ENCODE measurements around the gene BLOC1S3.

The BLOC1S3 gene

DNA sequence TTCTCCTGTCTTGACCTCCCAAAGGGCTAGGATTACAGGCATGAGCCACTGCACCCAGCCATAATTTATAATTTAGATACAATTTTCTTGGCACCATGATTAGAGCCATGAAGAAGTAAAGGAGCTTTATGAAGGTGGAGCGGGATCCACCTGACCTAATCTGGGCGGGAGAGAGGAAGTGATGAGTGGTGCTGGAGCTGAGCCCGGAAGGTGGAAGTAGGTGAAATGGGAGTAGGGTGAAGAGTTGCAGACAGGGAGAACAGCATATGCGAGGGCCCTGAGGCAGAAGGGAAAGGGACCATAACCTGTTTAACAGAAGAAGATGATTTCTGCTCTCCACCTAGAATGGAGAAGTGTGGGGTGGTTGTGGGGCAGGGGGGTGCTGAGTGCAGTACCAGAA, 4.2 kb downstream of the BLOC1S3 start:
- no peak for DNase-seq (ENCODE audit: low read depth in 2 of 2)

DNA sequence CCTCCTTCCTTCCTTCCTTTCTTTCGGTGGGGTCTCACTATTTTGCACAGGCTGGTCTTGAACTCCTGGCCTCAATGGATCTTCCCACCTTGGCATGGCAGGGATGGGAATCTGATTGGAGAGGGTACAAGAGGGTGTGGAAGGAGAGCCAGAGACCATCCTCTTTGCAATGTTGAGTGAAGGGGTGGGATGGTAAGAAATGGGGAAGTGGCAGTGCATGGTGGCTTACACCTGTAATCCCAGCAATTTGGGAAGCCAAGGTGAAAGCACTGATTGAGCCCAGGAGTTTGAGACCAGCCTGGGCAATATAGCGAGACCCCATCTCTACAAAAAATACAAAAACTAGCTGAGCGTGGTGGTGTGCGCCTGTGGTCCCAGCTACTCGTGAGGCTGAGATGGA, 5.5 kb downstream of the BLOC1S3 start:
- no peak for DNase-seq (ENCODE audit: low read depth in 2 of 2)

DNA sequence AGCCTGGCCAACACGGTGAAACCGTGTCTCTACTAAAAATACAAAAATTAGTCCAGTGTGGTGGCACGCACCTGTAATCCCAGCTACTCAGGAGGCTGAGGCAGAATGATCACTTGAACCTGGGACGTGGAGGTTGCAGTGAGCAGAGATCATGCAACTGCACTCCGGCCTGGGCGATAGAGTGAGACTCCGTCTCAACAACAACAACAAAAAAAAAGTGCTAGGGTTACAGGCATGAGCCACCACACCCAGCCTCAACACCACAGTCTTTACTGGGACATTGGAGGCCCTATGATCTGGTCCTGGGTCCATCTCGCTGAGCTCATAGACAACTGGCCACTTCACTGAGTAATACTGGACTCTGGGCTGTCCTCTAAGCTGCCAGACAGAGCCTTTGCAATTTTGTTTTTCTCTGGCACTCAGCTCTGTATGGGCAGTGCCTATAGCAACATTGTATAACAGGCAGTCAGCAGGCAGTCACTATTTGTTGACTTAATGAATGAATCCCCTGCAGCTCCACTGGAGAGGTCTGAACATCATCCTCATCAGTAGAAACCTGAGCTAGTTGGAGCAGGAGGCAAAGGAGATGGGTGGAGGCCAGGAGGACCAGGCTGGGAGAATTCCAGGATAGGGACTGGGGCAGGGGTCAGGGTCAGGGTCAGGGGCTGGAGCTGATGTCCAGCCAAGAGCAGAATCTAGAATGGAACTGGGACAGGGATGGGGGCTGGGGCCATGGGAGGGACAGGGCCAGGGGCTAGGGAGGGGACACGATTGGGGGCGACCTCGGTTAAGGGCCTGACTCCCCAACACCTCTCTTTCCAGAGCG, 8.1 kb downstream of the BLOC1S3 start:
- DNase-seq (ENCODE audit: low read depth in 2 of 2): no peak

DNA sequence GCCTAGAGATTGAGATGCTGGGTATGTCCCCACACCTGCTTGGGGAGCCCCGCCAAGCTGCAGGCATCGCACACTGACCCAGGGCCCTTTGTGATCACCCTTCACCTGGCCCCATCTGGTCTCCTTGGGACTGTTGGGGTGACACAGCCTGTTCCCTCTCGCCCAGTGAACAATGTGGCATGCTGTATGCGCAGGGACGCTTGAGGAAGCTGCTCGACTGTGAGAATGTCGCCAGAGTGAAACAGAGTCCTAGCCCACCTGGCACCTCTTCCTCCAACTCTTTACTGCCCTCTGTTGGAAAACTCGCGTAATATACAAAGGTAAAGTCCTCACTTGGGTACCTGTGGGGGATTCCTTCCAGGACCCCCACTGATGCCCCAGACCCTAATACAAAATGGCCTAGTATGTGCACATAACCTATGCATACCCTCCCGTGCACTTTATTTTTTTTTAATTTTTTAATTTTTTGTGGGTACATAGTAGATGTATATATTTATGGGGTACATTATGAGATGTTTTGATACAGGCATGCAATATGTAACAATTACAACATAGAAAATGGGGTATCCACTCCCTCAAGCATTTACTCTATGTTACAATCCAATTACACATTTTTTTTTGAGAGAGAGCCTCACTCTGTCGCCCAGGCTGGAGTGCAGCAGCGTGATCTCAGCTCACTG, 9.0 kb downstream of the BLOC1S3 start:
- DNase-seq (ENCODE audit: low read depth in 2 of 2): no peak

DNA sequence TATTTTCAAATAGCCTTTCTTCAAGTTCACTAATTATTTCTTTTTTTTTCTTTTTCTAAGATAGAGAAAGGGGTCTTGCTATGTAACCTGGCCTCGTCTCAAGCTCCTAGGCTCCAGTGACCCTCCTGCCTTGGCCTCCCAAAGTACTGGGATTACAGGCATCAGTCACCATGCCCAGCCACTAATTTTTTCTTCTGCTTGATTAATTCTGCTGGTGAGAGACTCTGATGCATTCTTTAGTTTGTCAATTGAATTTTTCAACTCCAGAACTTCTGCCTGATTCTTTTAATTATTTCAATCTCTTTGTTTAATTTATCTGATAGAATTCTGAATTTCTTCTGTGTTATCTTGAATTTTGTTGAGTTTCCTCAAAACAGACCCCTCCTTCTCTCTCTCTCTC, 11.4 kb downstream of the BLOC1S3 start:
- no peak for DNase-seq (ENCODE audit: low read depth in 2 of 2)

DNA sequence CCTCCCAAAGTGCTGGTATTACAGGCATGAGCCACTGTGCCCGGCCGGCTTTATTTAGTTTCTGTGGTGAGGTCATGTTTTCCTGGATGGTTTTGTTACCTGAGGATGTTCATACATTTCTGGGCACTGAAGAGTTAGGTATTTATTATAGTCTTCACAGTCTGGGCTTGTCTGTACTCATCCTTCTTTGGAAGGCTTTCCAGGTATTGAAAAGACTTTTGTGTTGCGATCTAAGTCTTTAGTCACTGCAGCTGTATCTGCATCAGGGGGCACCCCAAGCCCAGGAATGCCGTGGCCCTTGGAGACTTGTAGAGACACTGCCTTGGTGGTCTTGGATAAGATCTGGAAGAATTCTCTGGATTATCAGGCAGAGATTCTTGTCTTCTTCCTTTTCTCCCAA, 12.8 kb downstream of the BLOC1S3 start:
- no peak for DNase-seq (ENCODE audit: low read depth in 2 of 2)

DNA sequence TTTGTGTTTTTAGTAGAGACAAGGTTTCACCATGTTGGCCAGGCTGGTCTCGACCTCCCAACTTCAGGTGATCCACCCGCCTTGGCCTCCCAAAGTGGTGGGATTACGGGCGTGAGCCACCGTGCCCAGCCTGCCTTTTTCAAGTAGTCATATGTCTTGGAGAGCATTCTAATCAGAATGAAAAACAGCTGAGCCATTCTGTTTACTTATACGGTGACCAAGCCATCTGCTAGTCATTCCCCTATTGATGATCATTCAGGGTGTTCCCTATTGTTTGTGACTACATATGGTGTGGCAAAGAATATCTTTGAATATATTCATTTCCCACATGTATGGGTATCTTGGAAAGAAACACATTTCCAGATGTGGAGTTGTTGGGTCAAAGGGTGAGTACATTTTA, 17.2 kb downstream of the BLOC1S3 start:
- DNase-seq (ENCODE audit: low read depth in 2 of 2): no peak

DNA sequence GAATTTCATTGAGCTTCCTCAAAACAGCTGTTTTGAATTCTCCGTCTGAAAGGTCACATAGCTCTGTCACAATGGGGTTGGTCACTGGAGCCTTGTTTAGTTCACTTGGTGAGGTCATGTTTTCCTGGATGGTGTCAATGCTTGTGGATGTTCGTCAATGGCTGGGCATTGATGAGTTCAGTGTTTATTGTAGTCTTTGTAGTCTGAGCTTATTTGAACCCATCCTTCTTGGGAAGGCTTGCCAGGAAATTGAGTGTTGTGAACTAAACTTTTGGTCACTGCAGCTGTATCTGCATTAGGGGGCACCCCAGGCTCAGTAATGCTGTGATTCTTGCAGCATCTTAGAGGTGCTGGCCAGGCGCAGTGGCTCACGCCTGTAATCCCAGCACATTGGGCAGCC, 22.0 kb downstream of the BLOC1S3 start:
- no peak for DNase-seq (ENCODE audit: low read depth in 2 of 2)

DNA sequence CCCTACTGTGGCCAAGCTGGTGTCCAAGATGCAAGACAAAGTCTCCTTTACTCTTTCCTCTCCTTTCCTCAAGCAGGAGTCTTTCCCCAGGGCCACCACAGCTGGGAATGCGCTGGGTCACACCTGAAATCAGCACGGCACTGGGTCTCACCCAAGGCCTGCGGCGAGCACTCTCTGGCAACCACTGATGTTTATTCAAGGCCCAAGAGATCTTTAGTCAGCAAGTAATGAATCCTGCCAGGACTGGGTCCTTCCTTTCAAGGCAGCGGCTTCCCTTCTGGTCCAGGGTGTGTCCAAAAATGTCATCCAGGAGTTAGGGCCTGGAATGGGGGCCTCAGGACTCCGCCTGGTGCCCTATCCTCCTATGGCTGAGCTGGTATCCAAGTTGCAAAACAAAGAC, 24.1 kb downstream of the BLOC1S3 start:
- no peak for DNase-seq (ENCODE audit: low read depth in 2 of 2)

DNA sequence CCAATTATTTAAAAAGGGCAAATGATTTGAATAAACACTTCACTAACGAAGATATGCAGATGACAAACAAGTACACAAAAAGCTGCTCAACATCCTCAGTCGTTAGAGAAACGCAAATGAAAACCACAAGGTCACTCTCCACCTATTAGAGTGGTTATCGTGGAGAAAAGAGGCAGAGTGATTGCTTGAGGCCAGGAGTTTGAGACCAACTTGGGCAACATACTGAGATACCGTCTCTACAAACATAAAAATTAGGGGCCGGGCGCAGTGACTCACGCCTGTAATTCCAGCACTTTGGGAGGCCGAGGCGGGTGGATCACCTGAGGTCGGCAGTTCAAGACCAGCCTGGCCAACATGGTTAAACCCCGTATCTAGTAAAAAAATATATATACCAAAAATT, 27.2 kb downstream of the BLOC1S3 start:
- no peak for DNase-seq (ENCODE audit: low read depth in 2 of 2)

DNA sequence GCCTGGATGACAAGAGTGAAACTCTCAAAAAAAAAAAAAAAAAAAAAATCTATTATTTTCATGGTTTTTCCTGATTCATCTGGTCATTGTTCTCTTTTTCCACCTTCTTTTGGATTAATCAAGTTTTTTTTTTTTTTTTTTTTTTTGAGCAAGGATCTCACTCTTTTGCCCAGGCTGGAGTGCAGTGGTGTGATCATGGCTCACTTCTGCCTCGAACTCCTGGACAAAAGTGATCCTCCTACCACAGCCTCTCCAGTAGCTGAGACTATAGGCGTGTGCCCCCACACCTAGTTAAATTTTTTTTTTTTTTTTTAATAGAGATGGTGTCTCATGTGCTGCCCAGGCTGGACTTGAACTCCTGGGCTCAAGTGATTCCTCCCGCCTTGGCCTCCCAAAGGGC, 27.7 kb downstream of the BLOC1S3 start:
- DNase-seq (ENCODE audit: low read depth in 2 of 2): no peak

DNA sequence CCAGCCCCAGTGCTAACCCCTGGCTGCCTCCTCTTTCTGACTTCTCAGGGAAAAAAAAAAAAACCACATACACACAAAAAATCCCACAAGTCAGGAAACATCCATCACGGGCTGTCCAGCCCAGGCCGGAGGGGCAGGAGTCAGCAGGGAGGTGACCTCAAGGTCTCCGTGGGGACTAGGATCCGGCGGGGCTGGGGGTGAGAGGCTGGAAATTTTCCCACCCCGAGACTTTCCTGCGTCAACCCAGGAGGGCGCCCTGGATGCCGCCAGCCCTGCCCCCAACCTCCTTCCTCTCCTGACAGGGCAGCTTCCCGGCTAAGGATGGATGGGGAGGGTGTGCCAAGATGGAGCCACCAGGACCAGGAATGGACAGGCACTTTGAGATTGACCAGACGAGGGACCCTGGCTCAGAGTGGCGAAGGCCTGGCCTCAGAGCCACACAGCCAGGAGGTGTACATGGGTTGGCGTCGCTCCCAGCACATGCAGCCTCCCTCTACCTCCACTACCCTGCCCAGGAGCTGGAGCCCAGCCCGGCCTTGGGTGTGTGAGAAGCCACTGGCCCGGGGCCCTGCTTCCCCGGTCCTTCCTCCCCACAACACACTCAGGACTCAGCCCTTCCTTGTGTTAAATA, 33.3 kb downstream of the BLOC1S3 start:
- DNase-seq (ENCODE audit: low read depth in 2 of 2): no peak

DNA sequence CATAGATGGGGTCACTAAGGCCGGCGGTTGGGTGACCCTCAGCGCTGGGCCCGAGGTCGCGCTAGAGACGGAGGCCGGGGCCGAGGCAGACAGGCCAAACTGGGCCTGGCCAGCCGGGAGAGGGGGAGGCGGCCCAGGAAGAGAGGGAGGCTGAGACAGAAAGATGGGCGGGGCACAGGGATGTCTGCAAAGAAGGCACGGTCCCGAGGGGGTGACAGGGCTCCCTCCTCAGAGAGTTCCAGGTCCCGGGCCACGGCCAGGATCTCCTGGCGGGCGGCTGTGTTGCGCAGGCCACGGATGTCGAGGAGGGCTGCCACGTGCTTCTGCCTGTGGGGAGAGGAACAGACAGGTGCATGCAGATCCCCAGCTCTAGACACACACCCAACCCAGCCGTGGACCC, 34.4 kb downstream of the BLOC1S3 start:
- DNase-seq (ENCODE audit: low read depth in 2 of 2): no peak

DNA sequence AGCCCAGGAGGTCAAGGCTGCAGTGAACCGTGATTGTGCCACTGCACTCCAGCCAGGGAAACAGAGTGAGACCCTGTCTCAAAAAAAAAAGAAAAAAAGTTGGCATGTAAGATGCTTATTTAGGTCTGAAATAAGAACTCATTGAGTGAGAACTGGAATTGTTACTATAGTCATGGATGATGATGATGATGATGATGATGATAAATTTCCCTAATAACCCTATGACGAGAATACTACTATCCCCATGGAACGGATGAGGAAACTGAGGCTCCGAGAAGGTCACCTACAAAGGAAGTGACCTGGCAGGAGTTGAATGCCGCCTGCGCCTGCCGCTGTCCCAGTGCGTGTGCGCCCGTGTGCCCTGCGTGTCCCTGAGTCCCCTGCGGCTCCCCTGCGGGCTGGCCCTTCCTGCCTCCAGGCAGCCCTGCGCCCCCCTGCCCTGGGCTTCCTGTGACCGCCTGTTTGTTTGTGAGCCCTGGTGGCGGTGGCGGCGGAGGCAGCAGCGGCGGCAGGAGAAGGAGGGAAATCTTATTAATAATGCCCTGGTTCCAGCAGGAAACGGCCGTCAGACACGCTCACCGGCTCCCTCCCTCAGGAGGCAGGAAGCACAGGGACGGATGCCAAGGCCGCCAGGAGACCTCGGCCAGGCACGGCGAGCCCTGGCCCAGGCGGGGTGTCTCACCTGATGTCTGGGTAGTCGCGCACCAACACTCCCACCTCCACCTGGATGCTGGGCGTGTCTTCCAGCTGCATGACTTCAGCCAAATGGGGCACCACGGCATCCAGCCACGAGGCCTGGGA, 37.0 kb downstream of the BLOC1S3 start:
- no peak for DNase-seq (ENCODE audit: low read depth in 2 of 2)

DNA sequence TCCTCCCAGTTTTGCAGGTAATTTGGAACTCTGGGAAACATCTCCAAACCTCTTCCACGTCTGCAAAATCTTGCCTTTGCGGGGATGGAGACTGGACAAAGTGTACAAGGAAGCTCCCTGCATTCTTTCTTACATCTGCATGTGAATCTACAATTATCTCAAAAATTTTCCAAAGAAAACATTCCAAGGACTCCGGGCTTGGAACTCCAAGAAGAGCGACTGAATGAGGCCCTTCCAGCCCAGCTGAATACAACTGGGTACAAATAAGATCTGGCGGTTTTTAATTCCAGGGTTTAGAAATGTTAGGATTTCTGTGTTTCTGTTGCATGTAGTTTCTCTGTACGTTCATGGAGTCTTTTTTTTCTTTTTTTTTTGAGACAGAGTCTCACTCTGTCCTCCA, 38.1 kb downstream of the BLOC1S3 start:
- no peak for DNase-seq (ENCODE audit: low read depth in 2 of 2)

DNA sequence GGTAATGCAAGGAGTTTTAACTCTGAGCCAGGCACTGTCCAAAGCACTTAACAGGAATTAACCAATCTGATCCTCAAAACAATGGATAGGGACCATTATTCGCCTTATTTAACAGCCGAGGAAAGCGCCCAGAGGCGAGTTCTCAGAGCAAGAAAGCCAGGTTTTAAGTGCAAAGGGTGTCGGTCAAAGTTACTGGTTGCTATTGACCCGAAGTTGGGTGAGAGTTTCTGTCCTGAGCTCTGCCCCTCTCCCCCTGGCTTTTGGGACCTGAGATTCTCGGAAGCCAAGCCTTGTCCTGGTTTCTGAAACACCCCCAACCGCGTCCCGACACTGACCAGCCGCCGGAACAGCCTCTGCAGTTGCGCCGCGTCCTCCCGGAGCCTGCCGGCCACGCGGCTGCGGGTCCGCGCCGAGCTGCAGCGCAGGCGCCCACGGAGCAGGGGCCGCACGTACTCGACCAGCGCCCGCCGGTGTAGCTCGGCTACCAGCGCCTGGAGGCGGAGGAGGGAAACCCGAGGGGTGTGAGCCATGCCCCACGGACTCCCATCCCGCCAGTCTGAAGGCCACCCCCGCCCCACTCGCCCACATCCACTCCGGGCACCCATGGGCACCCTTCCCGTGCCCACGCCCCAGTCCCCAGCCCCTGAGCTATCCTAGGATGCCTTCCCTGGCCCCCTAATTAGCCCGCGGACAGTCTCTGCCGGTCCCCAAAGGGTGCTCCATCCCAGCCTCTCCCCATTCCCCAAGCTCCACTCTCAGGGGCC, 38.8 kb downstream of the BLOC1S3 start:
- DNase-seq (ENCODE audit: low read depth in 2 of 2): no peak

DNA sequence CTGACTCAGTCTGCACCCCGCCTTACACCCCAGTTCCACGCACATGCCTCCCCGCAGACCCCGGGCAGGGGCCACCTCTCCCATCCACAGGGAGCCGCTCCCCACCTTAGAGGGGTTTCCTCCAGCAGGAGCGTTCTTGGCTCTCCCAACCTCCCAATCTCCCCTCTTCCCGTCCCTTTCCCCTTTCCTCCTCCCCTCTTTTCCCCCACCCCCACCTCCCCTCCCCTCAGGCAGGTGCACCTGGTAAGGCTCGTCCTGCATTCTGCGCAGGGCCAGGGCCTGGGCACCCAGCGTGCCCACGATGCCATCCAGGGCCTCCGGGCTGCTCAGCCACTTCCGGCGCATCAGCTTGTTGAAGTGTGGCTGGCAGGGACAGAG, 39.4 kb downstream of the BLOC1S3 start:
- no peak for DNase-seq (ENCODE audit: low read depth in 2 of 2)

DNA sequence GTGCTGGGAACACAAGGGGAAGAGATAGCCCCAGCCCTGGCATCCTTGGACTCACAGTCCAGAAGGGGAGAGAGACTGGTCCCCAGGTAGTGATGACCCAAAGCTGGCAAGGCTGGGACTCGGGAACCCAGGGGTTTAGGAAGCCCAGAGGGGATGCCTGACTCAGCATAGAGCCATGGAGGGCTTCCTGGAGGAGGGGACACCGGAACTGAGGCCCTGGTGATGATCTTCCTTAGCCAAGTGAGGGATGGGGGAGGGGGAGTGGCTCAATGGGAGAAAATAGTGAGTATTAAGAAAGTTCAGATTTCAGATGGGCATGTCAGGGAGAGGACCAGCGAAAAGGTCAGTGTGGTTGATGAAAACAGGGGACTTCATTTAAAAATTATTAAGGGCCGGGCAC, 39.8 kb downstream of the BLOC1S3 start:
- DNase-seq (ENCODE audit: low read depth in 2 of 2): no peak

DNA sequence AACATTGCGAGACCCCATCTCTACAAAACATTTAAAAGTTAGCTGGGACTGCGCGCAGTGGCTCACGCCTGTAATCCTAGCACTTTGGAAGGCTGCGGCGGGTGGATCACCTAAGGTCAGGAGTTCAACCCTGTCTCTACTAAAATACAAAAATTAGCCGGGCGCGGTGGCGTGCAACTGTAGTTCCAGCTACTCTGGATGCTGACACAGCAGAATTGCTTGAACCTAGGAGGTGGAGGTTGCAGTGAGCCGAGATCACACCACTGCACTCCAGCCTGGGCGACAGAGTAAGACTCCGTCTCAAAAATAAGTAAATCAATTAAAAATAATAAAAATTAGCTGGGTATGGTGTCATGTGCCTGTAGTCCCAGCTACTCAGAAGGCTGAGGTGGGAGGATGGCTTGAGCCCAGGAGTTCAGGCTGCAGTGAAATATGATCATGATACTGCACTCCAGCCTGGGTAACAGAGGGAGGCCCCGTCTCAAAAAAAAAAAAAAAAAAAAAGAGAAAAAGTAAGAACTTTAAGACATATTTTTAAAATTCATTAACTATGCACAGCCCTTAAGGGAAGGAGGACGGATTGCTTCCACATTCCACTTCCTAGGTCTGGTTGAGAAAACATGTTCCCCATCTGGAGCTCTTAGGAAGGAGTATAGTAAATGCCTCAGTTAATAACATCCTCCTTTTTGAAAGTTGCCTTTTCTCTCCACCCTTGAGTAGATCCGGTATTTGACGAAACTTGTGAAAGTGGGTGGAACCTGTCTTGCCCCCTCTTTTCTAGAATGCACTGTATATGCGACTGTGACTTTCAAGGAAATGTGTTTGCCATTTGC, 40.5 kb downstream of the BLOC1S3 start:
- DNase-seq (ENCODE audit: low read depth in 2 of 2): no peak

DNA sequence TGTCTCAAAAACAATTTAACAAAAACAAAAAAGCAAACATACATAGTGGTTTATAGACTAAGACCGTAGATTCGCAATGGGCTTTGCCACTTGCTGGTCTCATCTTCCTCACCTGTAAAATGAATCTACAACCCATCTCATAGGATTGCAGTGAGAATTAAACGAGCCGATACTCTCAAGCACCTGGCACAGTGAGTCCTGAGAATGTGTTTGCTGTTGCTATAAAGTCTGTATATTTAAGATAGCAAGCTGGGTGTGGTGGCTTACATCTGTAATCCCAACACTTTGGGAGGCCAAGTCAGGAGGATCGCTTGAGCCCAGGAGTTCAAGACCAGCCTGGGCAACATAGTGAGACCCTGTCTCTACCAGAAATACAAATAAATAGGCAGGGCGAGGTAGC, 44.1 kb downstream of the BLOC1S3 start:
- DNase-seq (ENCODE audit: low read depth in 2 of 2): no peak

DNA sequence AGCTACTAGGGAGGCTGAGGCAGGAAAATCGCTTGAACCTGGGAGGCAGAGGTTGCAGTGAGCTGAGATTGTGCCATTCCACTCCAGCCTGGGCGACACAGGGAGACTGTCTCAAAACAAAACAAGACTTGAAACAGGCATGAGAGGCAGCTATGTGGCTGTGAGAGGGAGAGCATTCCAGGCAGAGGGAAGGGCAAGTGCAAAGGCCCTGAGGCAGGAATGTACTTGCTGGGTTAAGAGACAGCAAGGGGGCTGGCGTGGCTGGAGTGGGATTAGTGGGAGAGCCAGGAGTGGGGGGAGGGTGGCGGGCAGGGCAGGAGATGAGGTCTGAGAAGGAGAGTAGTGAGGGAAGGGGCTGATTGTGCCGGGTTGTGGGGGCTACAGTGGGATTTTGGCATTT, 45.3 kb downstream of the BLOC1S3 start:
- no peak for DNase-seq (ENCODE audit: low read depth in 2 of 2)
